ENCODE results near the gene KIFAP3. TPM values are rescaled to one million over a fixed set of nuclear protein-coding genes. Genes with fewer than 3 reads are reported as not detected.

Gene KIFAP3
- total and polyA plus RNA-seq, 2 of the 8 experiments (the other 6 are each of a cell fraction or from before 2014, with no cell fraction given) = 1.3 to 3.2 TPM

- no peak for FAIRE-seq
- POLR2A ChIA-PET (ENCODE audit: partially characterized antibody) = interaction anchor here (0.5 kb wide), 1 partner anchor 500 kb away, joined by 5 read pairs; no protein-coding TSS in a partner anchor
Measured at GRCh38 chr1:169928438-169929209, 145.9 kb downstream of the KIFAP3 start.

More at GRCh38 chr1:169928438-169929209, 145.9 kb downstream of the KIFAP3 start:
- no peaks in the 10 kb centered on the region for H3K23me2 ChIP-seq (ENCODE audit: low read depth, low read length)
- H3K9me3 ChIP-seq (ENCODE audit: insufficient read depth in 2 of 2, low read depth in 1 of 2, low read length in 1 of 2) = no peaks in the 10 kb centered on the region
- H2BK12ac ChIP-seq (ENCODE audit: low read depth, low read length) = no peak overlapping the region
- no peak overlapping the region for H3K14ac ChIP-seq (ENCODE audit: insufficient read length)
- no peak overlapping the region for H3K4ac ChIP-seq (replicated peaks; ENCODE audit: insufficient read length, low read depth, low read length)
- no peak overlapping the region for H3K4me2 ChIP-seq (ENCODE audit: insufficient read depth in 1 of 2, low read depth in 2 of 2, low read length in 2 of 2)
- CTCF ChIA-PET (ENCODE audit: partially characterized antibody) = interaction anchor here (0.6 to 2.2 kb wide), 21 partner anchors 9 to 1703 kb away, joined by 3 to 11 read pairs (median 4); no protein-coding TSS in a partner anchor
- H4K91ac ChIP-seq (replicated peaks; ENCODE audit: insufficient read length, low read length) = no peak overlapping the region
- no peak for DNase-seq (ENCODE audit: low read depth in 1 of 2, low spot score in 2 of 2)
- H3K4me3 ChIP-seq (ENCODE audit: extremely low read depth in 1 of 4, insufficient read depth in 2 of 4, low read depth in 3 of 4, low read length in 4 of 4) = no peak overlapping the region
- WGBS, 2 experiments (ENCODE audit: extremely low coverage in 1 of 2, insufficient coverage in 1 of 2, insufficient read length in 1 of 2, insufficient replicate concordance in 2 of 2, low coverage in 1 of 2, low lambda C conversion rate in 2 of 2, missing lambda C conversion rate in 1 of 2) = 35% methylated on average over 5 of the region's 6 CpGs; no CpG with 5 or more reads in 1 of the 2 experiments
- no peak overlapping the region for H4K8ac ChIP-seq (ENCODE audit: extremely low read depth, insufficient read depth, low read length)
- no peaks in the 10 kb centered on the region for H3K79me2 ChIP-seq (ENCODE audit: control insufficient read depth in 1 of 2, insufficient read depth in 2 of 2, low read length in 2 of 2)
- no peak overlapping the region for H3K18ac ChIP-seq (ENCODE audit: extremely low read depth, low read length)
- H2BK5ac ChIP-seq (ENCODE audit: low read depth, low read length) = no peak overlapping the region
- no peaks in the 10 kb centered on the region for H3K36me3 ChIP-seq (ENCODE audit: control insufficient read depth in 2 of 4, insufficient read depth in 4 of 4, low read length in 3 of 4)
- no peaks in the 10 kb centered on the region for H4K20me1 ChIP-seq (replicated peaks in 1 of 2; ENCODE audit: control insufficient read depth in 1 of 2, insufficient read depth in 2 of 2, low read length in 2 of 2)
- no peak overlapping the region for H3K23ac ChIP-seq (ENCODE audit: insufficient read length)
- H2BK120ac ChIP-seq (replicated peaks; ENCODE audit: low read depth, low read length) = no peak overlapping the region
- no peak overlapping the region for H2BK20ac ChIP-seq (ENCODE audit: low read length)
- no peaks in the 10 kb centered on the region for H3K27me3 ChIP-seq (replicated peaks in 1 of 4; ENCODE audit: control insufficient read depth in 3 of 4, extremely low read depth in 1 of 4, insufficient read depth in 3 of 4, low read length in 3 of 4)
- no peak overlapping the region for H2AFZ ChIP-seq (ENCODE audit: low read length)
- peak; percentile 76 to 87 for TF ChIP-seq RAD21 (IDR thresholded peaks at IDR 0.05 in 1 of 2, conservative IDR thresholded peaks at IDR 0.05 in 1 of 2; ENCODE audit: low read depth in 2 of 2, low read length in 2 of 2)
- no peak for TF ChIP-seq CEBPB (IDR thresholded peaks at IDR 0.05; ENCODE audit: low read depth, low read length)
- TF ChIP-seq CTCF (IDR thresholded peaks at IDR 0.05; ENCODE audit: control extremely low read depth in 1 of 3, insufficient read depth in 1 of 3, low read depth in 1 of 3, low read length in 3 of 3) = peak in 2 of 3 experiments; percentile 43 to 62; a peak in 2 of 4 replicates
- H3K79me1 ChIP-seq (ENCODE audit: low read depth, low read length) = no peaks in the 10 kb centered on the region
- H3K4me1 ChIP-seq (replicated peaks in 1 of 4; ENCODE audit: control insufficient read depth in 3 of 4, insufficient read depth in 4 of 4, low read length in 3 of 4) = no peaks in the 10 kb centered on the region
- no peak overlapping the region for H3K9ac ChIP-seq (replicated peaks in 1 of 4; ENCODE audit: extremely low read depth in 1 of 4, low read depth in 3 of 4, low read length in 3 of 4)
- H4K5ac ChIP-seq (ENCODE audit: insufficient read length, low read depth, low read length) = no peak overlapping the region
- H3K27ac ChIP-seq (ENCODE audit: low read depth, low read length) = no peak overlapping the region
- no peak overlapping the region for H3K56ac ChIP-seq (replicated peaks; ENCODE audit: insufficient read length, low read depth, low read length)
- H2BK15ac ChIP-seq (ENCODE audit: low read length) = no peak overlapping the region
- no peak overlapping the region for H2AK5ac ChIP-seq (ENCODE audit: low read depth, low read length)

Measured in H1 (cell line).